HCT116 (cell line): ENCODE measurements around the gene ROR2. TPM values are rescaled to one million over a fixed set of nuclear protein-coding genes. Genes with fewer than 3 reads are reported as not detected.

Experiments
- ATAC-seq: fragments of 200-7000 bp; cut with Tn5 transposase; 2 replicates; pipeline ENCODE4 v1.9.1; 2020; ENCODE audit warnings: mild to moderate bottlenecking, moderate library complexity
- BruUV-seq: library from RNA; stranded (reverse); fragments of 400-500 nt; replicated peaks from 2 replicates; lab custom pipeline; 2021; lab: Mats Ljungman, UMichigan
- CTCF ChIA-PET: fragments of 300-600 bp; sonication (Branson Sonifier 250); formaldehyde crosslinking; loops from one replicate; lab custom pipeline; 2021; ENCODE audit warnings: antibody characterized with exemption; lab: Charles Lee
- POLR2A ChIA-PET: fragments of 300-600, 350-600 bp; sonication (Branson Sonifier 250); formaldehyde crosslinking; loops from one replicate; lab custom pipeline; 2021; ENCODE audit warnings: antibody characterized with exemption; lab: Charles Lee
- RAD21 ChIA-PET, 2 experiments: fragments of 300-600 bp; sonication (Branson Sonifier 250); formaldehyde crosslinking; loops; one replicate each; lab custom pipeline; 2023; ENCODE audit warnings: low total read pairs in 2 of 2; ENCODE audit not compliant: uncharacterized antibody in 2 of 2, unreplicated experiment in 2 of 2, low non-redundant PET in 1 of 2; lab: Charles Lee
- DNase-seq: peaks from one replicate; pipeline ENCODE4 v3.0.0-alpha.2; 2010; ENCODE audit warnings: low read depth, low spot score
- H2AFZ ChIP-seq: fragments of 200-600 bp; shearing (Covaris generic), sonication (generic); 2 replicates; pipeline ENCODE4 v1.6.1; 2017; ENCODE audit warnings: low read depth, mixed run types, mixed read lengths, antibody characterized with exemption, low read length; ENCODE audit not compliant: poor library complexity, severe bottlenecking
- H3K27ac ChIP-seq: 2 replicates; pipeline ENCODE4 v1.5.1; 2012; ENCODE audit warnings: low read depth, low read length
- H3K27me3 ChIP-seq: fragments of 200-600 bp; sonication (generic); 2 replicates; pipeline ENCODE4 v1.6.1; 2016; ENCODE audit warnings: mixed run types, low read length, mixed read lengths; ENCODE audit not compliant: insufficient read depth
- H3K36me3 ChIP-seq, 2 experiments: fragments of 200-500 bp in 1 of 2; fragments of 200-600 bp in 1 of 2; sonication (Bioruptor generic) in 1 of 2; sonication (generic) in 1 of 2; 2 replicates each; pipeline versions ENCODE4 v1.5.1 to v1.6.1; 2014 to 2016; ENCODE audit warnings: low read length in 2 of 2, inconsistent platforms in 1 of 2, mixed read lengths in 1 of 2, mixed run types in 1 of 2; ENCODE audit not compliant: insufficient read depth in 2 of 2, control insufficient read depth in 1 of 2
- H3K4me1 ChIP-seq, 2 experiments: fragments of 200-600 bp in 1 of 2; sonication (generic) in 1 of 2; 2 replicates each; pipeline versions ENCODE4 v1.5.1 to v1.6.1; 2012 to 2017; ENCODE audit warnings: low read length in 2 of 2, inconsistent platforms in 1 of 2, mild to moderate bottlenecking in 1 of 2, mixed read lengths in 1 of 2, mixed run types in 1 of 2, moderate library complexity in 1 of 2; ENCODE audit not compliant: insufficient read depth in 2 of 2, control insufficient read depth in 1 of 2
- H3K4me2 ChIP-seq: fragments of 200-600 bp; sonication (generic); 2 replicates; pipeline ENCODE4 v1.6.1; 2017; ENCODE audit warnings: mixed run types, low read length, mixed read lengths
- H3K4me3 ChIP-seq, 2 experiments: fragments of 200-600 bp in 1 of 2; sonication (generic) in 1 of 2; replicated peaks in 1 of 2; 2 replicates each; pipeline ENCODE4 v1.5.1; 2011 to 2016; ENCODE audit warnings: low read length in 2 of 2, control low read depth in 1 of 2, low read depth in 1 of 2, mild to moderate bottlenecking in 1 of 2, mixed read lengths in 1 of 2, mixed run types in 1 of 2
- H3K79me2 ChIP-seq: fragments of 200-600 bp; sonication (generic); 2 replicates; pipeline ENCODE4 v1.6.1; 2017; ENCODE audit warnings: mild to moderate bottlenecking, mixed run types, low read length, moderate library complexity, mixed read lengths; ENCODE audit not compliant: insufficient read depth
- H3K9ac ChIP-seq: fragments of 200-600 bp; sonication (generic); 2 replicates; pipeline ENCODE4 v1.6.1; 2016; ENCODE audit warnings: low read length, mixed read lengths
- H3K9me2 ChIP-seq: fragments of 200-600 bp; sonication (generic), shearing (Covaris generic); 2 replicates; pipeline ENCODE4 v1.6.1; 2017; ENCODE audit warnings: mixed run types, mild to moderate bottlenecking, moderate library complexity; ENCODE audit not compliant: insufficient read depth
- H3K9me3 ChIP-seq, 2 experiments: fragments of 200-500 bp in 1 of 2; fragments of 200-600 bp in 1 of 2; sonication (Bioruptor generic) in 1 of 2; sonication (generic) in 1 of 2; 2 replicates each; pipeline ENCODE4 v1.6.1; 2014 to 2017; ENCODE audit warnings: low read length in 2 of 2, mixed read lengths in 2 of 2, inconsistent platforms in 1 of 2, low read depth in 1 of 2, mild to moderate bottlenecking in 1 of 2, mixed run types in 1 of 2, moderate library complexity in 1 of 2; ENCODE audit not compliant: control insufficient read depth in 1 of 2, insufficient read depth in 1 of 2
- H4K20me1 ChIP-seq: fragments of 200-600 bp; sonication (generic), shearing (Covaris generic); 2 replicates; pipeline ENCODE4 v1.6.1; 2017; ENCODE audit warnings: mixed run types, mild to moderate bottlenecking, moderate library complexity; ENCODE audit not compliant: insufficient read depth
- EZH2 ChIP-seq: fragments of 200-600 bp; sonication (generic); IDR thresholded peaks from 2 replicates; pipeline ENCODE4 v1.6.1; 2017; ENCODE audit warnings: antibody characterized with exemption, mixed run types
- EZH2phosphoT487 ChIP-seq: fragments of 200-600 bp; IDR thresholded peaks from 2 replicates; pipeline ENCODE4 v1.6.1; 2018; ENCODE audit warnings: antibody characterized with exemption, borderline replicate concordance
- POLR2A ChIP-seq: IDR thresholded peaks from 2 replicates; pipeline ENCODE4 v1.7.0; 2011; ENCODE audit warnings: borderline replicate concordance; ENCODE audit not compliant: insufficient read depth, insufficient read length; ENCODE audit errors: extremely low read depth
- RAD21 ChIP-seq: IDR thresholded peaks from 2 replicates; pipeline ENCODE4 v1.6.1; 2012; ENCODE audit warnings: low read depth, mild to moderate bottlenecking
- SIN3A ChIP-seq: IDR thresholded peaks from 2 replicates; pipeline ENCODE4 v1.6.1; 2012; ENCODE audit warnings: low read depth
- TCF7L2 ChIP-seq: IDR thresholded peaks from 2 replicates; pipeline ENCODE4 v1.7.0; 2011; ENCODE audit warnings: borderline replicate concordance, inconsistent platforms; ENCODE audit not compliant: insufficient read depth, insufficient read length; ENCODE audit errors: extremely low read depth
- ZFX ChIP-seq: fragments of 450-650 bp; IDR thresholded peaks from 2 replicates; pipeline ENCODE4 v1.6.1; 2017
- intact Hi-C: fragments of 100-400 bp; cut with micrococcal nuclease; formaldehyde crosslinking; loops from 2 replicates; pipeline ENCODE4 v1.10.0; 2022
- total RNA-seq: library from RNA; stranded (reverse); gene quantifications from one replicate; pipeline ENCODE4 v1.2.1, GENCODE V29; 2021; ENCODE audit not compliant: unreplicated experiment
- TF ChIP-seq, protein P1 (sequence below), 3 experiments: fragments of 200-600 bp in 1 of 3; sonication (generic) in 1 of 3; IDR thresholded peaks in 2 of 3; conservative IDR thresholded peaks in 1 of 3; 2 replicates each; pipeline ENCODE4 v1.5.1; 2012 to 2017; ENCODE audit warnings: low read depth in 2 of 3, low read length in 2 of 3, antibody characterized with exemption in 1 of 3, borderline replicate concordance in 1 of 3, control low read depth in 1 of 3, mild to moderate bottlenecking in 1 of 3, mixed read lengths in 1 of 3, mixed run types in 1 of 3, moderate library complexity in 1 of 3; ENCODE audit not compliant: insufficient read depth in 1 of 3

The ROR2 gene
- total RNA-seq, 1 experiment from 2014 or later = 15.7 TPM

DNA sequence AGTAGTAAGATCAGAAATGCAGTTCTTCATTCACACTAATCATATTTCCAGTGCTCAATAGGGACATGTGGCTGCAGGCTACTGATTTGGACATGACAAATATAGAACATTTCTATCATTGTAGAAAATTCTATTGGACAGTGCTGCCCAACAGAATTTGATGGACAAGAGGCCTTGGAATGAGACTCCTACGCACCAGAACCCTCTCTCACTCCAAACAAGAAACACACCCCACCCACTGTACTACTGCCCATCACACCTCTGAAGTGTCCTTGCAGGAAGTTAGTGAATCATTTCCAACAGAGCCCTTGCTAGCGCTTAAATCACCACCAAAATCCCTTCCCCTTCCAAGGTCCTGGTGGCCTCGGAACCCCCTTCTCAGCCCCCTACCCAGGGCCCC, 66.5 kb downstream of the ROR2 start:
- Histone ChIP-seq H3K36me3 (0 out of 4 replicates have a peak, but pooled peaks cover 0 to 3% of the 10 kb centered on the region in 2 experiments), H3K4me3 (no peak overlapping the region), H4K20me1 (no peaks in the 10 kb centered on the region), H3K27me3 (no peaks in the 10 kb centered on the region), H3K4me1 (no peaks in the 10 kb centered on the region), H3K27ac (no peak overlapping the region), H2AFZ (no peak overlapping the region), H3K9me2 (no peaks in the 10 kb centered on the region), H3K9me3 (no peaks in the 10 kb centered on the region), H3K79me2 (no peaks in the 10 kb centered on the region), H3K4me2 (no peak overlapping the region), H3K9ac (no peak overlapping the region)
- CTCF ChIA-PET = no interaction called here
- no TSS peak for BruUV-seq
- no peak for ATAC-seq
- RAD21 ChIA-PET = no interaction called here
- no peak for DNase-seq
- no peak for TF ChIP-seq EZH2
- no peak for TF ChIP-seq SIN3A
- TF ChIP-seq TCF7L2 = no peak
- TF ChIP-seq POLR2A = no peak
- TF ChIP-seq ZFX = no peak
- intact Hi-C loops = no loop called here
- POLR2A ChIA-PET = no interaction called here

DNA sequence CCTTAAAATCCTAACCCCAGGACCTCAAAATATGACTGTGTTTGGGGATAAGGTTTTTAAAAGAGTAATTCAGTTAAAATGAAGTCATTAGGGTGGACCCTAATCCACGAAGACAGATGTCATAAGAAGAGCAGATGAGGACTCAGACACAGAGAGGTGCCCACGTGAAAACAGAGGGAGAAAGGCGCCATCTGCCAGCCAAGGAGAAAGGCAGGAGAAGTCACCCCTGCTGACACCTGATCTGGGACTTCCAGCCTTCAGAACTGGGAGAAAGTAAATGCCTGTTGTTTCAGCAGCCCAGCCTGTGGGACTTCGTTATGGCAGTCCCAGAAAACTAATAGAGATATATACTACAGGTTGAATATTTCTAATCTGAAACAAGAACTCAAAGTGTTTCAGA, 67.4 kb downstream of the ROR2 start:
- Histone ChIP-seq H3K9ac (no peak overlapping the region), H3K9me3 (no peaks in the 10 kb centered on the region), H4K20me1 (no peaks in the 10 kb centered on the region), H3K27ac (no peak overlapping the region)
- intact Hi-C loops = loop anchor here (1.0 kb wide), 1 partner anchor 107 kb away; no protein-coding TSS in a partner anchor
- TF ChIP-seq EZH2phosphoT487 = no peak
- peak; percentile 57 for TF ChIP-seq RAD21
- TF ChIP-seq, protein P1, sequence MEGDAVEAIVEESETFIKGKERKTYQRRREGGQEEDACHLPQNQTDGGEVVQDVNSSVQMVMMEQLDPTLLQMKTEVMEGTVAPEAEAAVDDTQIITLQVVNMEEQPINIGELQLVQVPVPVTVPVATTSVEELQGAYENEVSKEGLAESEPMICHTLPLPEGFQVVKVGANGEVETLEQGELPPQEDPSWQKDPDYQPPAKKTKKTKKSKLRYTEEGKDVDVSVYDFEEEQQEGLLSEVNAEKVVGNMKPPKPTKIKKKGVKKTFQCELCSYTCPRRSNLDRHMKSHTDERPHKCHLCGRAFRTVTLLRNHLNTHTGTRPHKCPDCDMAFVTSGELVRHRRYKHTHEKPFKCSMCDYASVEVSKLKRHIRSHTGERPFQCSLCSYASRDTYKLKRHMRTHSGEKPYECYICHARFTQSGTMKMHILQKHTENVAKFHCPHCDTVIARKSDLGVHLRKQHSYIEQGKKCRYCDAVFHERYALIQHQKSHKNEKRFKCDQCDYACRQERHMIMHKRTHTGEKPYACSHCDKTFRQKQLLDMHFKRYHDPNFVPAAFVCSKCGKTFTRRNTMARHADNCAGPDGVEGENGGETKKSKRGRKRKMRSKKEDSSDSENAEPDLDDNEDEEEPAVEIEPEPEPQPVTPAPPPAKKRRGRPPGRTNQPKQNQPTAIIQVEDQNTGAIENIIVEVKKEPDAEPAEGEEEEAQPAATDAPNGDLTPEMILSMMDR (IDR thresholded peaks at IDR 0.05 in 2 of 3, conservative IDR thresholded peaks at IDR 0.05 in 1 of 3; ENCODE audit: borderline replicate concordance in 1 of 3, insufficient read depth in 1 of 3, low read depth in 2 of 3, low read length in 2 of 3) = 0 out of 6 replicates have a peak, but pooled peaks of 1 of the 3 experiments have one; percentile 24
- TF ChIP-seq, all 23 proteins: peak for 2
- DNase-seq = no peak
- Histone ChIP-seq H3K4me3 (no peak overlapping the region), H3K4me1 (no peaks in the 10 kb centered on the region), H3K36me3 (0 out of 4 replicates have a peak, but pooled peaks cover 0 to 3% of the 10 kb centered on the region in 2 experiments), H3K27me3 (no peaks in the 10 kb centered on the region), H3K9me2 (no peaks in the 10 kb centered on the region), H3K79me2 (no peaks in the 10 kb centered on the region), H3K4me2 (no peak overlapping the region), H2AFZ (no peak overlapping the region)
- RAD21 ChIA-PET = no interaction called here
- CTCF ChIA-PET = no interaction called here
- POLR2A ChIA-PET = no interaction called here
- no peak for ATAC-seq
- no TSS peak for BruUV-seq
